CD1c-positive myeloid dendritic cell (primary cell): ENCODE measurements around the gene KRTAP2-2.
"Not testable (repeated sequence)": the region's sequence is repeated elsewhere in the genome, so short reads cannot be mapped to it uniquely, and the experiment has no call there.

Experiments used
- DNase-seq: peaks from one replicate; pipeline ENCODE4 v3.0.0-alpha.2; 2016; ENCODE audit errors: extremely low spot score

The KRTAP2-2 gene

GRCh38 chr17:41064301-41064700 is 9.3 kb upstream of the KRTAP2-2 start:
- DNase-seq = no peak

- DNase-seq = no peak
These were observed 8.4 kb upstream of the KRTAP2-2 start for GRCh38 chr17:41063449-41063848.

GRCh38 chr17:41061964-41062363 is 6.9 kb upstream of the KRTAP2-2 start:
- DNase-seq = no peak

- DNase-seq = no peak
These were observed 5.1 kb upstream of the KRTAP2-2 start, which contains the start of gene KRTAP2-3 for GRCh38 chr17:41060052-41060604. Gene KRTAP2-3 (minus strand): TSS chr17:41060114. CDS start chr17:41060050, 64 bp downstream.

GRCh38 chr17:41059276-41060051 is 4.4 kb upstream of the KRTAP2-2 start:
- not testable (repeated sequence) for DNase-seq

GRCh38 chr17:41058741-41059140 is 3.7 kb upstream of the KRTAP2-2 start:
- no peak for DNase-seq

- no peak for DNase-seq
These were observed 2.5 kb upstream of the KRTAP2-2 start for GRCh38 chr17:41057547-41057946.

- not testable (repeated sequence) for DNase-seq
These were observed 474 bp downstream of the KRTAP2-2 start for GRCh38 chr17:41054556-41054955.

- no peak for DNase-seq
These were observed 1.0 kb downstream of the KRTAP2-2 start for GRCh38 chr17:41054025-41054424.

GRCh38 chr17:41052566-41052965 is 2.5 kb downstream of the KRTAP2-2 start:
- no peak for DNase-seq

GRCh38 chr17:41049110-41049509 is 5.9 kb downstream of the KRTAP2-2 start:
- no peak for DNase-seq

GRCh38 chr17:41048441-41048840 is 6.6 kb downstream of the KRTAP2-2 start:
- no peak for DNase-seq

- not testable (repeated sequence) for DNase-seq
These were observed 8.1 kb downstream of the KRTAP2-2 start, which contains the start of gene KRTAP2-1 for GRCh38 chr17:41046735-41047465. Gene KRTAP2-1 (minus strand): TSS chr17:41047316. CDS start chr17:41047267, 49 bp downstream.

- DNase-seq = no peak
These were observed 12.1 kb downstream of the KRTAP2-2 start for GRCh38 chr17:41042953-41043352.

GRCh38 chr17:41040783-41041571 is 14.1 kb downstream of the KRTAP2-2 start, which contains the start of gene KRTAP1-1:
Gene KRTAP1-1 (minus strand): TSS chr17:41041450. CDS start chr17:41041397, 53 bp downstream.
- DNase-seq = not testable (repeated sequence)

GRCh38 chr17:41037853-41038350 is 17.1 kb downstream of the KRTAP2-2 start:
- DNase-seq = no peak

- not testable (repeated sequence) for DNase-seq
These were observed 20.6 kb downstream of the KRTAP2-2 start, which contains the start of gene KRTAP1-3 for GRCh38 chr17:41034346-41034935. Gene KRTAP1-3 (minus strand): TSS chr17:41034874. CDS start chr17:41034821, 53 bp downstream.

- DNase-seq = no peak
These were observed 25.3 kb downstream of the KRTAP2-2 start, which contains the start of gene KRTAP1-4 for GRCh38 chr17:41029633-41030245. Gene KRTAP1-4 (minus strand): TSS chr17:41030195. CDS start chr17:41030078, 117 bp downstream.

- DNase-seq = no peak
These were observed 28.1 kb downstream of the KRTAP2-2 start, which contains the start of gene KRTAP1-5 for GRCh38 chr17:41026715-41027471. Gene KRTAP1-5 (minus strand): TSS chr17:41027208. CDS start chr17:41027155, 53 bp downstream.
